HPDE6-E6E7 (cell line): Measurements from ENCODE around the gene UBQLN1.
"Not testable (repeated sequence)": the region's sequence is repeated elsewhere in the genome, so short reads cannot be mapped to it uniquely, and the experiment has no call there.

Experiments
- DNase-seq: peaks from one replicate; pipeline ENCODE4 v3.0.0; 2011; ENCODE audit warnings: missing footprints; ENCODE audit errors: extremely low spot score

UBQLN1 gene

DNA sequence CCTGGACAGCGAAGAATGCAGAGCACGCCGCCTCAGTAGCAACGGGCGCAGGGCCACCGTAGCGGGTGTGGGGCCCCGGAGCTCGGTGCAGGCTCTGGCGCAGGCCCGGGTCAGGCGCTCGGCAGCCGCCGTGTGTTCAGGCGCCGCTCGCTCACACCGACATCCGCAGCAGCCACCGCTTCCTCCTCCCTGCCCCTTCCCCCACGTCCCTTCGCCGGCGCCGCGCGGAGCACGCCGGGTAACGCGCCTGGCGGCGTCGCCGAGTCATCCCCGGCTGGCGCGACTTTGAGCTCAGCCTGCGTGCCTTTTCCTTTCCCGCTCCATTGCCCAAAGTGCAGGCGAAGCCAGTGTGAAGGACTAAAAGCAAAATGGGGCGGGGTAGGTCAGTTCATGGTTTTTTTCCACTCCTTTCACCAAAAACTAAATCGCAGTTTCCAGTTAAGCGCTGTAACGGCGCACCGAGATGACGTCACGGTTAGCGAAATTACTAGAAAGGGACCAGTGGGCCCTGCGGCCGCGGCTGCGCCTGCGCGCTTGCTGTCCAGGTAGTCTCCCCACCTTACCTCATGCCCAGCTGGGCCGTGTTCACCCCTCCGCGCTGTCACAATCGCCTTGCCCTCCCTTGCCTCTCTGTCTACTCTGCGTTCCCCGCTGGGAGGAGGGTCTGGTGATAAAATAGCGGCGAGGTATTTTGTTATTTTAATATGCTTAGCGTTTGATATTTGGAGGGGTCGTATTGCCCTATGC lies at the start of gene UBQLN1:
UBQLN1 (minus strand) TSS at position 191 of the 747 bp plus-strand sequence. CDS start 279 bp downstream, outside the sequence.
- peak; percentile 99 for DNase-seq

DNA sequence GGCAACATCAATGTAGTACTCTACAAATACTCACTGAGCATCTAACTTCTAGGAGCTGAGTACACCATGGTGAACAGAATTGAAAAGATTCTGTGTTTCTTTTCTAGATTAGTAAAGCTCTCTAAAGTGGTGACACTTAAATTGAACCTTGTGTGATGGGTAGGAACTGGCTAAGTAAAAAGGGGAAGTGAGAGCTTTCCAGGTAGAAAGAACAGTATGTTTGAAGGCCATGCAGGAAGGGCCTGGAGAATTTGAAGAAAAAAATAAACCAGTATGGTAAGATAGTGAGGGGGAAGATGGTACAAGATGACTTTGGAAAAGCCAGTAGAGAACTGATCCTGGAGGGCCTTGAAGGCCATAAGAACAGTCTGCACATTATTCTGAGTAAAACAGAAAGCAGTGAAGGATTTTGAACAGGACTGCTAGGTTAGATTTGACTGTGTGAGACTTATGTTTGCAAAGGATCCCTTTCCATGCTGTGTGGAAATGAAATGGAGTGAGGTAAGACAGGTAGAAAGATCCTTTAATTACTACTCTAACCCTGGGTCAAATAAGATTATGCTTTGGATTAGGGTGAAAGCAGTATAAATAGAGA lies 46.7 kb upstream of the UBQLN1 start:
- DNase-seq = no peak

DNA sequence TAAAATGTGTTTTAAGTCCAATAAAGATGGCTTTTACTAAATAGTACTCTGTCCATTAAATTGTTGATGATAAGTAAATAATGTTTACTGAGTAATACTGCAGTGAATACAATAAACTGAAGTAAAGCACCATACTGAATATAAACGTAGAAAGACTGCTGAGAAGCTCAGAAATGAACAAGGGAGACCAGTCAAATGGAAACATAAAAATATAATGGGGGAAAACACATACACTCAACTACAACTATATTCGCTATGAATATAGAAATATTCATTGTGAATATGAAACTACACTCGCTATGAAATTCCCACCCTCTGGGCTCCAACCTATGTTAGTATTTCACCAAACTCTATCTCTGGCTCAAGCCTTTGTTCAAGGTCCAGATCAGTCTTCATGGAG lies 41.9 kb upstream of the UBQLN1 start:
- no peak for DNase-seq

DNA sequence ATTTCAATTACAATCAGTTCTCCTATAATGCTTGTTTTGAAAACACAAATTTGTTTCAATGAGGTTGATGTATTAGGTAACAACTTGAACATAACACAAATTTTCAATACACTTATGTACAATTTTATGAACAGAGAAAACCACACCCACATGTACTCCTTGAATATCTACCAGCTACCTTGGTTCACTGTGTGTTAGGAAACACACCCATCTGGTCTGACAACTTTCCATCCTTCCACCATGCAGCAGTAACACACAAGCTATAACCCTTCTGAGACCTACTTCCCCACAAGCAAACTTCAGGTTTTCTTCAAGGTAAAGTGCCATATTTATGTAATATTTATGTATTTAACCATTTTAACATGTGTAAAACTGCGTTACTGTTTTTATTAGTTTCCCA lies 36.4 kb upstream of the UBQLN1 start:
- DNase-seq = no peak

DNA sequence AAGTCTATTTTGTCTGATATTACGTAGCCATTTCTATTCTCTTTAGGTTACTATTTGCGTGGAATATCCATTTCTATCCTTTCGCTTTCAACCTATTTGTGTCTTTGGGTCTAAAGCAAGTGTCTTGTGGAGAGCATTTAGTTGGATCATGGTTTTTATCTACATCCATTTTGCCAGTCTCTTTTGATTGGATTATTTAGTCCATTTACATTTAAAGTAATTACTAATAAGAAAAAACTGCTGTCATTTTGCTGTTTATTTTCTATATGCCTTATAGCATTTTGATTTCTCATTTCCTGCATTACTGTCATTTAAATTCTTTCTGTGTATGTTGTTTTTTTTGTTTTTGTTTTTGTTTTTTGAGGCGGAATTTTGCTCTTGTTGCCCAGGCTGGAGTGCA lies 26.0 kb upstream of the UBQLN1 start:
- DNase-seq = no peak

DNA sequence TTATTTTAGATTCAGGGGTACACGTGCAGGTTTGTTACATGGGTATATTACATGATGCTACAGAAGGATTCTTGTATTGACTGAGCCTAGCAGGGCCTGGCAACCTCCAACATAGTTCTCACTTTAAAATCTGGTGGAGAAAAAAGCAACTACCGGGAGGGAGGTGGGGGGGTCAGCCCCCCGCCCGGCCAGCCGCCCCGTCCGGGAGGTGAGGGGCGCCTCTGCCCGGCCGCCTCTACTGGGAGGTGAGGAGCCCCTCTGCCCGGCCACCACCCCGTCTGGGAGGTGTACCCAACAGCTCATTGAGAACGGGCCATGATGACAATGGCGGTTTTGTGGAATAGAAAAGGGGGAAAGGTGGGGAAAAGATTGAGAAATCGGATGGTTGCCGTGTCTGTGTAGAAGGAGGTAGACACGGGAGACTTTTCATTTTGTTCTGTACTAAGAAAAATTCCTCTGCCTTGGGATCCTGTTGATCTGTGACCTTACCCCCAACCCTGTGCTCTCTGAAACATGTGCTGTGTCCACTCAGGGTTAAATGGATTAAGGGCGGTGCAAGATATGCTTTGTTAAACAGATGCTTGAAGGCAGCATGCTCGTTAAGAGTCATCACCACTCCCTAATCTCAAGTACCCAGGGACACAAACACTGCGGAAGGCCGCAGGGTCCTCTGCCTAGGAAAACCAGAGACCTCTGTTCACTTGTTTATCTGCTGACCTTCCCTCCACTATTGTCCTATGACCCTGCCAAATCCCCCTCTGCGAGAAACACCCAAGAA lies 21.0 kb upstream of the UBQLN1 start:
- DNase-seq = not testable (repeated sequence)

DNA sequence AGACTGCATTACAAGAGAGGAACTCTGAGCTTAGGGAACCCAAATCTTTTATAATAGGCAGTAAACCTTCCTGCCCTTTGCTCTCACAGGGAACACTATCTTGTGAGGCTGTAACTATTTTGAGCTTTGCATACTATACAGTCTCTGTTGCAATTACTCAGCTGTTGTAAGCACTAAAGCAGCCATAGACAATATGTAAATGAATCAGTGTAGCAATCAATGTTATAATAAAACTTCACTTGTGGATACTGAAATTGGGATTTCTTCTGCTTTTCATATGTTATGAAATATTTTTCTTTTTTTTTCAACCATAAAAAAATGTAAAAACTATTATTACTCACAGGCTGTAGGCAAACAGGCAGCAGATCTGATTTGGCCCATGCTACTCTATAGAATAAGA lies 16.7 kb upstream of the UBQLN1 start:
- DNase-seq = no peak

DNA sequence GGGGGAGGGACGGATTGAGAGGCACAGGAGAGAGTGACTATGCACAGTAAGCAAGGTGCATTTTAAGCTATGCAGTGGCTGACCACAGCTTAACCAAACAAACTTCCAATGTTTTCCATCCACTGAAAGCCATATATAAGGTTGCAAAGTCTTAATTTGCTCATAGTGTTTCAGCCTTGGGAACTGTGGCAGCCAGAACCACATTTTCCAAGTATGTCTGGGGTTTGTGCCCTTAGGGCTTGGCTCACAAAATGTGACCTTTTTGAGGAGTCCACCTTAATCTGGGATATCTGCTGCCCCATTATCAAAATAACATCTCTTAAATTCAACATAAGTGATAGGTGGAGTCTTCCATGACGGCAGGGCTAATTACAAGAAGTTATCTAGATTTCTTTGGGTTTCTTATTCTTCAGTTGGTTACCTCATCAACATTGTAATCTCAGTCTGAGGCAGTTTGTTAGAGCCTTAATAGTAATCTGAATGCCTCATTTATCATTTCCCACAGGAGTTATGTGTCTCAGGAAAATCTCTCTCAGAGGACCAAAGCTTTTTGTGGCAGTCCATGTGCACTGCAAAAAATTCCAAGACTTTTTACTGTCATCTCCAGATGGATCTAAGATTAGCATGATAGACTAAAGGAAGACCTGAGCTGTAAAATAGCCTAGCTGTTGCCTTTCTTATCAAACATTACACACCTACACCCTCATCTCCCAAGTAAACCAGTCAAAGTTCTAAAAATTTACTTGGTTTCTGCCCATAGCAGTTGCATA lies 15.2 kb upstream of the UBQLN1 start:
- no peak for DNase-seq

DNA sequence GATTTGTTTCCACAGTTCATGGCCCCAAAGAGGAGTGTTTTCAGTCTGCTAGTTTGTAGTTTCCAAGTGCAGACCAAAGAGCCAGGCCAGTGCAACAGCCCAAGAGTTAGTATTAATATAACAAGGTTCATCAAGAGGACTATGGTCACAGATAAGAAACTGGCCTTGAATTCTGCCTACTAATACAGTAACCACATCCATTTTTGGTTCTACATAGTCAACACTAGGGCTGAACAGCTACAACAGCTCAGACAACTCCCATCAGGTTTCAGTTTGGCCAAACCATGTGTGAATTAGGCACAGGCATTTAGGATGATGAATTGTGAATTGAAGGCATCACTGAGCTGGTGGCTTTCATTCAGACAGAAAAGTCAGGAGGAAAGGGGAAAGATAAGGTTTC lies 13.8 kb upstream of the UBQLN1 start:
- DNase-seq = no peak

DNA sequence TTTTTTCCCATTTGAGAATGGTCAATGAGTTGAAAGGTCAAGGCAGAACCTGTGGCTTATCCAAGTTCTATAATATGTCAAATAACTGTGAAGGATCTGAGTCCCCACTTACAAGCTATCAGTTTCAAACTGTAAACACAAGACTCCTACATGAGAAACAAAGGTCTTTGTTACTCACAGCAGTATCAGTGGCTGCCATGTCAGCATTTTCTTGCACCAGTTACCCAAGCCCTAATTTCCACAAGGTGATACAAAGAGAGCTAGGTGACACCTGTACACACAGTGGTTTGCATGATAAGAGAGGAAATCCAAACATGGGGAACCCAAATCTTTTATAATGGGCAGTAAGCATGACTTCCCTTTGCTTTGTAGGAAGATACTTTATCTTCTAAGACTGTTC lies 8.0 kb upstream of the UBQLN1 start:
- no peak for DNase-seq

DNA sequence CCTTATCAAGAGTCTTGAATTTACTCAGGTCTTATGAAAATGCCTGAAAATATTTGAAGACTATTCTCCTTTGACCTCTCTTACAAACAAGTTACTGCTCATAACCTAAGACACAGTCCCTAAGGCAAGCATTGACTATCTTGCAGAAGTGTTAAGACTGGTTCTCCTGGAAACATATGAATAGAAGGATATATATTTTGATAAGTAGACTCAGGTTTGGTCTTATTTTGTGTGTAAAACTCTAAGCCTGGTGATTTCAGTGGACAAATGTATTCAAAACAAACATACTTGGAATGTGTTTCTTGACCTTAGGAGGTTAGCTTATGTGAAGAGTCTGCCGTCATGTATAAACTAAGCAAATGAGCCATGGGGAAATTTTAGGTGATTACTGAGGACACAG lies 7.5 kb upstream of the UBQLN1 start:
- DNase-seq = no peak

DNA sequence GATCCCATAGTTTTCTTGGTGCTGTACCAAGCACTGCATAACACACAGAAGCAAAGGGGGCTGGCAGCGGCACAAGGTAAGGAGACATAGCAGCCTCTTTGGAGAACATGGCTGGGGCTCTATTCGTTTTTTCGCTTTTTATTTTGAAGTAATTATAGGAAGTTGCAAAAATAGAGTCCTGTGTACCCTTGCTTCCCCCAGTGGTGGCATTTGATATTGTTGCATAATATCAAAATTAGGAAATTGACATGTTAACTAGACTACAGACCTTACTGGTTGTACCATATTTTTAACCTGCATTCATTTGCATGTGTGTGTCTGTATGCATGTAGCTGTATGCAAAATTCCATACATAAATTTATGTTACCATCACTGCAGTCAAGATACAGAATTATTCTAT lies 6.6 kb upstream of the UBQLN1 start:
- no peak for DNase-seq

DNA sequence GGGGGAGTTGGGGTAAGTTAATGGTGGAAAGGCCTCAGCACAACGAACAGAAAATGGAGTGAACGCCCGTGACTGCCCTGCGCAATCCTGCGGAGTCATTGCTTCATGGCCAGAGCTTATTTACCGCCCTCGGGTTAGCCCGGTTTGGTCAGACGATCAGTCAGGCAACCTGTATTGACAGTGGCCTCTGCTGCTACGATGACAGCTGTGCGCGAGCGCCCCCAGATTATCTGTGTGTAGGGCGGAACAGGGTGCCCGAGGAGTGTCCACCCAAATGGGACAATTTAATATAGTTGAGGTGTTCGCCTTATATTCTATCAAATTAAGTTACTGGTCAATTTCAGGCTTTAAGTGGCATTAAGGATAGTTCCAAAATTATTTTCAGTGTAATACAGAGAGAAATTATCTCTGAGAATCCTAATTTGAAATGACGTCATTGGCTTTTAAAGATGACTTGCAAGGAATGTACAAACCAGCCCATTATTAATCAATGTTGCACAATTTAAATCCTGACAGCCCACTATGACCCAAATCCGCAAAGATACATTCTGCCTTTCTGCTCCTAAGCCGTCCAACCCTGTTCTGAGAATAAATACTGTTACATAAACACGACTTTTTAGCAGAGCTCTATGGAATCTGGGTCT lies 879 bp upstream of the UBQLN1 start:
- peak; percentile 72 for DNase-seq

DNA sequence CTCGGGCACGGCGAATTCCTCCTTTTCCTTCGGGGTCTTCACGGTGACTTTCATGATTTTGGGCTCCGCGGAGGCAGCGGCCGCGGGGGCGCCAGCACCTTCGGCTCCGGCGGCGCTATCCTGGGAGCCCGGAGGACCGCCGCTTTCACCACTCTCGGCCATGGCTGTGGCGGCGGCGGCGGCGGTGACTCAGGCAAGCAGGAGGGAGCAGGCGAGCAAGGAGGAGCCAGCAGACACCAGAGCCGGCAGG lies 315 bp downstream of the UBQLN1 start:
- DNase-seq = peak; percentile 85

DNA sequence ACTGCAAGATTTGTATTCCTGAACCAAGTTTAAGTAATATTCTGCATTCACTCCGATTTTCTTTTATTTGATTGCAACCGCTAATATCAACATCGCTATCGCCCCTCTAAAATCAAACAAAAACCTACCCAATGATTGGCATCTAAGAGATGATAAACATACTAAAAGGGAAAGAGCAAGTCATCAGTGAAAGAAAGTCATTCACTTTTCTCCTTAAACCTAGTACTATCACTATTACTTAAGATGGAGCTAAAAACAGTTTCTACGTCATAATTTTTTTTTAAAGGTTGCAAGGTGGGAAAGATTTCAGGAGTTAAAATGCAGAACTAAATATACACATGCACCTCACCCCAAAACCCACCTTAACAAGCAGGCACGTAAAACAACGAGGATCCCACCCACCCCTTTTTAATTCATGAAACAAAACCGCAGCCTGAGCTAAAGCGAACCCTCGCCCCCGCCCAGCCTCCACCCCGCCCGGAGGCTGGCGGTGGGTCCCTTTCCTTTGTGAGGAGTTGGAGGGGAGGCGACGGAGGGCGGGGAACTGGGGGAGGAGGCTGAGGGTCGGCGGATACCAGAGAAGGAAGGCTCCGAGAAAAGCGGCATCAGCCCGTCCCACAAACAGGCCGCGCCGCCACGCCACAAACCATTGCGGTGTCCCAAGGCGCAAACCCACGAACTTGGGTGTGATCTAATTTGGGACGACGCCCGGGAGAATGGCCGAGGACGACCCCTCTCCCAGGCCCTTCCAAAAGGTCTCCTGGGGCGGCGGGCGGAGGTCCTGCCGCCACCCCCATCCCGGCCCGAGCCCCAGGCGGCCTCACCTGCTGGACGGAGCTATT lies 861 bp downstream of the UBQLN1 start:
- DNase-seq = no peak

DNA sequence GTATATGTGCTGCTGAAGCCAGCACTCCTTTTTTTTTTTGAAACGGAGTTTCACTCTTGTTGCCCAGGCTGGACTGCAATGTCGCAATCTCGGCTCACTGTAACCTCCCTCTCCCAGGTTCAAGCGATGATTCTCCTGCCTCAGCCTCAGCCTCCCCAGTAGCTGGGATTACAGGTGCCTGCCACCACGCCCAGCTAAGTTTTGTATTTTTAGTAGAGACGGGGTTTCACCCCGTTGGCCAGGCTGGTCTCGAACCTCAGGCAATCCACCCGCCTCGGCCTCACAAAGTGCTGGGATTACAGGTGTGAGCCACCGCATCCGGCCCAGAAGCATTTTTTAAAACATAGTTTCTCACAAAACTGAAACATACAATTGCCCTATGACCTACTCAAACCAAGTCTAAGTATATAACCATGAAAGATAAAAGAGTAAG lies 2.5 kb downstream of the UBQLN1 start:
- DNase-seq = not testable (repeated sequence)

DNA sequence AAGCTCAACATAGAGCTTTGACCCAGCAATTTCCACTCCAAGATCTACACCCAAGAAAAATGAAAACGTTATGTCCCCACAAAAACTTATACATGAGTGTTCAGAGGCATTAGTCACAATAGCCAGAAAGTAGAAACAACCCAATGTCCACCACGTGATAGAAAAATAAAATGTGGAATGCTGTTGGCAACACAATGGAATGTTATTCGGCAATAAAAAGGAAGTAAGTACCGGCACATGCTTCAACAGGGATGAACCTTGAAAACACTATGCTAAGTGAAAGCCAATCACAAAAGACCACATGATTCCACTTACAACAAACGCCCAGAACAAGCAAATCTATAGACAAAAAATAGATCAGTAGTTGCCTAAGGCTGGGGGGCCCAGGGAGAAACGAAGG lies 6.0 kb downstream of the UBQLN1 start:
- DNase-seq = no peak

DNA sequence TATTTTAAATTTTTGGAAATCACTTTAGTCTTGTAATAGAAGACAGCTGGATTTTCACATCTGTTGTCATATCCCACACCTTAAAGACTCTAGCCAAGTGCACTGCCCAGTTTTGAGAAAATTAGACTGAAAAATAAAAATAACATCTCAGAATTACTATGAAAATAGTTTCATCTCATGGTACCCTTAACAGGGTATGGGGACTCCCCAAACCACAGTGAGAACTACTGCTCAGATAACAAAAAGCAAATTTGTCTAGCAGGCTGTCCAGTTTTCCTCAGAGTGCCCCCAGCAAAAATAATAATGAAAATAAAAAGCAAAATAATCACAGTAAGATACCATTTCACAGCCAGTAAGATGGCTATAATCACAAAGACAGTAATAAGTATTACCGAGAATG lies 6.5 kb downstream of the UBQLN1 start:
- no peak for DNase-seq

DNA sequence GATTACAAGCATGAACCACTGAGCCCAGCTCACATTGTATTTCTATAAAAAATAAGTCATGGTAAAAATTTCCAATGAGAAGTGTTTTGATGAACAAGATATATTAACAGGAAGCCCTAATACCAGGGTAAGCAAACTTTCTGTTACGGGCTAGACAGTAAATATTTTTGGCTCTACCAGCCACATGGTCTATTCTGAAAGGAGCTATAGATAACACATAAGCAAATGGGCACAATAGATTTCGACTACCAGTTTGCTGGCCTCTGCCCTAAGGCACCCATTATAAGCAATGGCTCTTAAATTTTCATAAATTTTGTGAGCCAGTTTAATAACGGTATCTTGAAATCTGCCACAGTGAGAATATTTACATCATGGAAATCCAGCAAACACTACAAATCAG lies 8.1 kb downstream of the UBQLN1 start:
- no peak for DNase-seq

DNA sequence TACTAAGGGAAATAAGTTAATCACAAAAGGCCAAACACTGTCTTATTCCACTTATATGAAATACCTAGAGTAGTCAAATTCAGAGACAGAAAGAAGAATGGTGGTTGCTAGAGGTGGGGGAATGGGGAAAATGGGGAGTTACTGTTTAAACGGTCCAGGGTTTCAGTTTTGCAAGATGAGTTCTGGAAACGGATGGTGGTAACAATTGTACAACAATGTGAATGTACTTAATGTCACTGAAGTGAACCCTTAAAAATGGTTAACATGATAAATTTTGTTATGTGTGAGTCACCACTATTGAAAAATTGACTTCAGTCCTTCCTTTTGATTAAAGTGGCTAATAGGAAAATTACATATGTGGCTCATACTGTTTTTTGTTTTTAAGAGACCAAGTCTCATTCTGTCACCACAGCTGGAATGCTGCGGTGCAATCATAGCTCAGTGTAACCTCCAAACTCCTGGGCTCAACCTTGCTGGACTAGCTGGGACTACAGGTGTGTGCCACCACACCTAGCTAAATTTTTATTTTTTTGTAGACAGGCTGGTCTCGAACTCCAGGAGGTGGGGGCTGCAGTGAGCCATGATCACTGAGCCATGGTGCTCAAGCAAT lies 8.7 kb downstream of the UBQLN1 start:
- DNase-seq = no peak

DNA sequence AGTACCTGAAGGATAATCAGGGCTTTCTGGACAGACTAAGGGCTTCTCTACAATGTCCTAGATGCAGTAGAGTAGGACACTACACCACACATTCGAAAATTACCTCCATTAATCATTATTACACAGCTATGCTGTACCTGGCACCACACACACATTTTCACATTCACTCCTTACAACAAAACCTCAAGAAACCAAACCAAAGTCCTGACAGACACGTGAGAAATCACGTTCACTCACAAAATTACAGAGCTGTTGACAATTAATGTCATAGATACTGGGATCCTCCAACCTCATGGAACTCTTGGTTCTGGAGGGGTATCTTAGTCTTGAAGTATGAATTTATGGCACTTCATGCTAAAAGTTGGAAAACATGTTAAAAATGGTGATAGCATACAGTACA lies 16.3 kb downstream of the UBQLN1 start:
- DNase-seq = no peak
